ENCODE data around the gene LENG8.

GRCh38 chr19:54425382-54425723 lies 23.6 kb upstream of the LENG8 start:
- TF ChIP-seq POLR2AphosphoS5 (IDR thresholded peaks at IDR 0.05; ENCODE audit: low read depth, low read length) (no peak), YY1 (IDR thresholded peaks at IDR 0.05; ENCODE audit: low read depth, low read length) (no peak), CHD2 (IDR thresholded peaks at IDR 0.05; ENCODE audit: low read length) (no peak), KDM1A (IDR thresholded peaks at IDR 0.05; ENCODE audit: borderline replicate concordance, low read length) (no peak), TAF1 (IDR thresholded peaks at IDR 0.05; ENCODE audit: low read depth, low read length) (no peak), FOSL1 (IDR thresholded peaks at IDR 0.05; ENCODE audit: insufficient read depth, low read depth, low read length) (no peak)
- TF ChIP-seq, protein P1, sequence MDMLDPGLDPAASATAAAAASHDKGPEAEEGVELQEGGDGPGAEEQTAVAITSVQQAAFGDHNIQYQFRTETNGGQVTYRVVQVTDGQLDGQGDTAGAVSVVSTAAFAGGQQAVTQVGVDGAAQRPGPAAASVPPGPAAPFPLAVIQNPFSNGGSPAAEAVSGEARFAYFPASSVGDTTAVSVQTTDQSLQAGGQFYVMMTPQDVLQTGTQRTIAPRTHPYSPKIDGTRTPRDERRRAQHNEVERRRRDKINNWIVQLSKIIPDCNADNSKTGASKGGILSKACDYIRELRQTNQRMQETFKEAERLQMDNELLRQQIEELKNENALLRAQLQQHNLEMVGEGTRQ (IDR thresholded peaks at IDR 0.05; ENCODE audit: low read length), result no peak

All from H1 (cell line).